ENCODE data around the gene NEGR1.

NEGR1 gene

DNA sequence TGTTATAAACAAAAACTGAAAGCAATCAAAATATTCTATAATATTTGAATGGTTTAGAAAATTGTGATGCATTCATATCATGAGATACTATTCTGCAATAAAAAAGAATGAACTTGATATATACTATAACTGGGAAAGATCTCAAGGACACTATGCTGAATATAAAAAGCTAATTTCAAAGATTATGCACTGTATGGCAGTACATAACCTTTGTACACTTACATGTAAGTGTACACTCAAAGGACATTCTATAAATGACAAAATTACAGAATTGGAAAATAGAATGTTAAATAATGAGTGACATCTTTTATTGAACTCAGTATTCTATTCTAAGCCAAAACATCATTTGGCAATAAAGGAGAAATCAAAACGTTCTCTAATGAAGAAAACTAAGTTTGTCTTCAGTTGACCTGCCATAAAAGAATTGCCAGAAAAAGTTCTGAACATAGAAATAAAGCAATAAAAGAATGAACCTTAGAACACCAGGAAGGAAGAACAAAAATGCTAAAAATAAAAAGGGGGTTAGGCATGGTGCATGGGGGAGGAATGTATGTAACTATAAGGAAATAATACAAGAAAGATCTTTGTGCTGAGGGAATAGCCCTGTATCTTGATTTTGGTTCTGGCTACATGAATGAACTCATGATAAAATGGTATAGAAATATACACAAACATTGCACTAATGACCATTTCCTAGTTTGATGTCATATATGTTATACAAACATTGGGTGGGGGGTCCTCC, 519.7 kb downstream of the NEGR1 start:
- DNase-seq, result no peak

DNA sequence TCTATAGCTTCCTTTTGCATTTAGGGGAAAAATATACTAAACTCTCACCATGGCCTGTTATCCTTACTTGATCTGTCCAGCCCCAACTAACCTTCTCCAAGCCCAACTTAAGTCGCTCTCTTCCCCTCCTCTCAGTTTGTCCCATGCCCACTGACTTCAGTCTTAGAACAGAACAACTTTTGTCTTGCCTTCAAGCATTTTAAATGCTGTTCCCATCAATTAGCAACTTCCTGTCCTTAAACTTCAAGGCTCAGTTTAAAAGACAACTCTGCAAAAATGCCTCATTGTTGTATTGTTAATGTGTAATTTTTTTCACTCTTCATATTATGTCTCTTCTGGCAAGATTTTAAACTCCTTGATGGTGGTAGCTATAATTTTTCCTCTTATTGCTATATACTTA, 526.9 kb downstream of the NEGR1 start:
- DNase-seq, result no peak

DNA sequence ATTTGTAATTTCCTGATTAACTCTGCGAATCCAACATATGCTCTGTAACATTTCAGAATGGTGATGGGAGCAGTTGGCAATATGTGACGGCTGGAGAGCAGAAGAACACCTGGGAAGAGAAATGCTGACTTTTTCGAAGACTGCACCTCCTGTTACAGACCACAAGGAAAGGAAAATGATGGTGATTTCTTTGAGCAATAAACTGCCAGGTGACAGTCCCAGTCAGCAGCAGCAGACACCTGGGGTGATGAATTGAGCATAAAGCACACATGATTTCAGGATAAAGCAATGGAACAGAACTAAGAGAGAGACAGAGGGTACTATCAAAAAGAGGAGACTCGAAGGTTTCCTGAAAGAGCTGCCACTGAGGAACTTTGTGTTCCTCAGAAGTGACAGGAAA, 528.6 kb downstream of the NEGR1 start:
- DNase-seq, result no peak

- DNase-seq, result no peak
Measured at GRCh38 chr1:71745326-71745725, 537.0 kb downstream of the NEGR1 start.

DNA sequence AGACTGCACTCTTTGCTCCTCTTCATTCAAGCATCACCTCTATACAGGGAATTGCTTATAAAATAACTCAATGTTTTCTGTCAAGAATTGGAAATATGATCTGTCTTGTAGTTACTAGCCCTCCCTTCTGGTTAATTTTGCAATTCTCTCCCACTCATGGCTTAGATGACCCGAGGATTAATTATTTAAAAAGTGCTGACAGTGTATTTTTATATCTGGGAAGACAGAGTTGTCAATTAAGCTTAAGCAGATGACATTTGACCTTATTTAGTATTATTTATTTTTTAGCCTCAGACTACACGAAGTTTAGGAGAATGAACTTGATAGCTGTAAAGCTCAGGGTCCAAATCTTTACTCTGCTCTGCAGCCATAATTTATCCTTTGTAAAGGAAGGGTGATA, 538.5 kb downstream of the NEGR1 start:
- no peak for DNase-seq

DNA sequence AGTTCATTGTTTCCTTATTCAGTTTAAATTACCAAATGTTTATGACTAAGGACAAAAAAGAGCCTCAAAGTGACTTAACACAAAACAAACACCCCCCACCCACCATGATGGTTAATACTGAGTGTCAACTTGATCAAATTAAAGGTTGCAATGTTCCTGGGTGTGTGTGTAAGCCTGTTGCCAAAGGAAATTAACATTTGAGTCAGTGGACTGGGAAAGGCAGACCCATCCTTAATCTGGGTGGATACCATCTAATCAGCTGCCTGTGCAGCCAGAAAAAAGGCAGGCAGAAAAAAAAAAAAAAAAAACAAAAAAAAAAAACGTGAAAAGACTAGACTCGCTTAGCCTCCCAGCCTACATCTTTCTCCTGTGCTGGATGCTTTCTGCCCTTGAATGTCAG, 543.4 kb downstream of the NEGR1 start:
- no peak for DNase-seq

DNA sequence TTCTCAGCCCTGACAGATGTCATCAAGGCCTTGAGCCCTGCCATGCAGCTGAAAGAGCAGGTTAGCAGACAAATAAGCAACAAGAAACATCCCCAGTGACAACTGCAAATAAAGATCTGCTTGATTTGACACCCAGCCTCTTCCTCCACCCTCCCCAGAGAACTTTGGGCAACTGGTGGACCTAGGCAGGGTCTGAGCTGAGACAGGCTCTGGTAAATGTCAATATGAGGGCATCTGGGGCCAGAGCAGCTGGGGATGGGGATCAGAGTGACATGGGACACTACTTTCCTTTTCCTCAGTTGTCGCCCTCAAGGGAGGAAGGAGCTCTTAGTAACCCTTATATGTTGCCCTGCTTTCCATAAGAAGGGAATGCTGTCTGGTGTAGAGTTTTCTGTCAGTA, 544.1 kb downstream of the NEGR1 start:
- no peak for DNase-seq

DNA sequence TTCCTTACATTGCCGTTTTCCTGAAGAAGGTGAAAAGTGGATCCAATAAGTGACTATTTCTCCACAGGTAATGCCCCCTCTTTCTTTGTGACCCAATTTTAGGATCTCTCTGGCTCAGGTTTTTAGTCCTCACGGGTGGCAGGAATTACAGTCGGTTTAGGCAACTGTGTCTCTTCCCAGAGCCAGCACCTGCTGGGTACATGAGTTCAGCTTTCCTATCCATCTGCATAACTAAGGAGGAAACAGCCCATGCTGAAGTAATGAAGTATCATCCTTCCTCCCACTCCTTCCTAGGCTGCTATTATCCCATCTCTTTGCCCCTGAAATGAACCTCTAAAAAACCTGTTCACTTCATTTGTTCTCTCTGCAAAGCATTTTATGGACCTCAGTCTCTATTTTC, 544.6 kb downstream of the NEGR1 start:
- DNase-seq, result no peak

- DNase-seq, result no peak
Measured at GRCh38 chr1:71733121-71733520, 549.2 kb downstream of the NEGR1 start.

- DNase-seq, result no peak
Measured at GRCh38 chr1:71721532-71721931, 560.8 kb downstream of the NEGR1 start.

- DNase-seq, result no peak
Measured at GRCh38 chr1:71719330-71719729, 563.0 kb downstream of the NEGR1 start.

GRCh38 chr1:71717186-71717585, 565.2 kb downstream of the NEGR1 start:
- DNase-seq, result no peak

- no peak for DNase-seq
Measured at GRCh38 chr1:71711456-71711855, 570.9 kb downstream of the NEGR1 start.

- DNase-seq, result no peak
Measured at GRCh38 chr1:71706029-71706671, 576.2 kb downstream of the NEGR1 start.

DNA sequence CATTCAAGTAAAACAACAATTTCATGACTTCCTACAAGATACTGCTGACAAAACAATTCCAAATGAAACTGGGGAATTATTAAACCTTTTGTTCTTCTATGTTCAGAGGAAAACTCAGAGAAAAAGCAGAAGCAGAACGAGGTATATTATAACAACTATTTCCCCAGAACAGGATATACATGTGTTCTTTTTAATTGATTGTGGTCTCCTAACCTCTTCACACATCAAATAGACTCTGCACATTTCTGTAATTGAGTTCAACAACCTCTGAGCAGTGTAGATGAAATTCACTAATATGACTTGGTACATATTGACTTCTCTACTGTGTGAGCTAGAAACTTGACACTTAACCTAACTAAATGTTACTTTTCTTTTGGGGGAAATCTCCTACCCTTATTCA, 584.2 kb downstream of the NEGR1 start:
- no peak for DNase-seq

GRCh38 chr1:71695821-71696220, 586.5 kb downstream of the NEGR1 start:
- DNase-seq, result no peak

DNA sequence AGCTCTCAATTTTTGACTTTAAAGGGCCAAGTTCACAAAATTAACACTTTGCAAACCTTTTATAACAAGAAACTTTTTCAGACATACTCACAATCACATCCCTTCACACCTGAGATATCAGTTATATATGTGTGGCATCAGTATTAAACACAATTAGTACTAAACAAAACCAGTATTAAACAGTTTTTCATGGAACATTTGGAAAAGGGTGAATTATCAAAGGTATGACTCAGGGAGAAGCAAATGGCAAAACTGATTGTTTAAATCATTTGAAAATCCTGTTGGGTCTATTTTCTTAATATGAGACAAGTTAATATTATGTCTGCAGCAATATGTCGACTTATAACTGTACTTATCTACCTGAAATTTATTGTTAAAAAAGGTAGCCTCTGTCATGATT, 587.3 kb downstream of the NEGR1 start:
- no peak for DNase-seq

GRCh38 chr1:71693581-71693980, 588.8 kb downstream of the NEGR1 start:
- DNase-seq, result no peak

- no peak for DNase-seq
Measured at GRCh38 chr1:71689635-71690034, 592.7 kb downstream of the NEGR1 start.

GRCh38 chr1:71687376-71687775, 595.0 kb downstream of the NEGR1 start:
- no peak for DNase-seq

DNA sequence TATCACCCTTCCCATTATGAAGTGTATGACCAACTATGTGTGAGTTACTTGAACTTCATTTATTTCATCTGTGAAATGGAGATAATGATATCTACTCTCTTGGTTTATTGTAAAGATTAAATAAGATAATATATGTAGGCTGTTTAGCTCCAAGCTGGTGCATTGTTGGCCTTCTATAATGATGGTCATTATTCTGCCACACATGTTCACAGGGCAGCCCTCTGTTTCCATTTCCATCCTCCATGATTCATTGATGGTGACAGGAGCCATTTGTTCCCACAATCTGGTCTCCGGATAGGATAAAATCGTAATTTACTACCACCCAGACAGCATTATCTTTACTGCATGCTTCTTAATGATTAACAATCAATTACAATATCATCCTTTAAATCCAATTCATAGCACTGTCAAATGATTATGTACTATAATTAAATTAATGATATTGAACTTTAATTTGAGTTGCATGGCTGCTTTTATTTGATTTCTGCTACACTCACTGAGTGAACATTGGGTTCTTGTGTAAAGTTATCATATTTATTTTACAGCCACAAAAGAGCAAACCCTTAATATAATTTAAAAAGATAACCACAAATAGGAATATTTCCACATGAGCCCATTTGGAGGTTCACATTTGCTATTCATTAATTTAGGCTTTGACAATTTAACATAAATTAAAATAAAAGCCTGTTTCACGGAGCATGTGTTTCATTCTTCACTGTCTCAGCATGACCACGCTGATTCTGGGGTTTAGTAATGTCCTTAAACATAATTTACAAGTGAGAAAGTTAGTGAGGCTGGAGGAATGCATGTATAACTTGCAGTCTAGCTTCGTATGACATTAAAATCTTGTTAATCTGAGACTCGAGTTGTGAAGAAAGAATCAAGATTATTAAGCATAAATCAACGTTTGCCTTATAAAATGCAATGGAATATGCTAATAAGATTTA, 605.1 kb downstream of the NEGR1 start:
- DNase-seq, result no peak

GRCh38 chr1:71668065-71668464, 614.3 kb downstream of the NEGR1 start:
- no peak for DNase-seq

DNA sequence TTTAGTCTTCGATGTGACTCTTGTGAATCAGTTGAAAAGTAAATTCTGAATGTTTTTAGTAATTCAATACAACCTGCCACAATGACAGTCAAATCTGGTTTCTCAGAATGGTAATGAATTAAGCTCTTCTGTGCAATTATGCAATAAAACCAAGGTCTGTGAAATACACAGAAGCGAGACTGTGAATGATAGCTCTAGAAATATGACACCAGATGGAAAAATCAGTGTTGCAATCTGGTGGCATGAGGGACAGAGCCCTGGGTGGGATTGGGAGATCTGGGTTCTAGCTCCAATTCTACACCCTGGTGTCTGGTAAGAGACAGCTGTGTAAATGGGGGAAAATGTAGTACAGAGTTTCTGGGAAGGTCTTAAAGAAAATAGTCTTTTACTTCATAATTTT, 615.1 kb downstream of the NEGR1 start:
- DNase-seq, result no peak

GRCh38 chr1:71666609-71667008, 615.7 kb downstream of the NEGR1 start:
- no peak for DNase-seq
